Stomach (tissue), 8 donors: ENCODE data around the gene PARP4. TPM values are rescaled to one million over a fixed set of nuclear protein-coding genes. Genes with fewer than 3 reads are reported as not detected.

ENCODE experiments used
- polyA plus RNA-seq, 3 donors: library from polyadenylated mRNA; stranded (reverse); fragments of 200-250 nt; gene quantifications; one replicate each; pipeline ENCODE4 v1.2.3, GENCODE V29; 2013
- total RNA-seq, 5 donors: library from RNA; depleted of rRNA; stranded (reverse); fragments of >200 nt; gene quantifications; one replicate each; pipeline versions ENCODE4 v1.1.0 to v1.2.3, GENCODE V29; 2014 to 2016
- donor health status: healthy with polysubstance abuse.
- donor health status: Bipolar disorder and iron deficiency.
- donor health status: healthy.

The PARP4 gene
- total and polyA plus RNA-seq, 8 donors: 13.9 to 85.2 (median 36.9) TPM

Other genes starting within 250 kb of the PARP4 start
- gene C1QTNF9, start 203.2 kb downstream of the PARP4 start, total RNA-seq: 1 to 10 TPM in 1 of 5 donors, under 1 TPM in 1, not detected in 3; 0.37 to 2.3 TPM
- under 1 TPM in 2 of 3 donors, not detected in 1; 0.08 to 0.25 TPM for gene C1QTNF9, start 203.2 kb downstream of the PARP4 start, polyA plus RNA-seq
- not detected for gene ATP12A, start 167.6 kb upstream of the PARP4 start, total RNA-seq
- under 1 TPM in 1 of 3 donors, not detected in 2; 0.08 TPM for gene ATP12A, start 167.6 kb upstream of the PARP4 start, polyA plus RNA-seq